ENCODE results near the gene DIS3L2.

The DIS3L2 gene

GRCh38 chr2:232235716-232236115, 274.2 kb downstream of the DIS3L2 start:
- no peak for DNase-seq

- DNase-seq: no peak
Observed at GRCh38 chr2:232236200-232236599, 274.7 kb downstream of the DIS3L2 start.

GRCh38 chr2:232237464-232237863, 276.0 kb downstream of the DIS3L2 start:
- no peak for DNase-seq

GRCh38 chr2:232238108-232238507, 276.6 kb downstream of the DIS3L2 start:
- DNase-seq: no peak

- DNase-seq: no peak
Observed at GRCh38 chr2:232238596-232238995, 277.1 kb downstream of the DIS3L2 start.

GRCh38 chr2:232239951-232240681, 278.6 kb downstream of the DIS3L2 start:
- no peak for DNase-seq

GRCh38 chr2:232240906-232241305, 279.4 kb downstream of the DIS3L2 start:
- DNase-seq: no peak

GRCh38 chr2:232242316-232242715, 280.8 kb downstream of the DIS3L2 start:
- DNase-seq: no peak

GRCh38 chr2:232245111-232245510, 283.6 kb downstream of the DIS3L2 start:
- DNase-seq: no peak

- DNase-seq: no peak
Observed at GRCh38 chr2:232246245-232246644, 284.7 kb downstream of the DIS3L2 start.

- no peak for DNase-seq
Observed at GRCh38 chr2:232249096-232249495, 287.6 kb downstream of the DIS3L2 start.

- no peak for DNase-seq
Observed at GRCh38 chr2:232250246-232251175, 289.0 kb downstream of the DIS3L2 start.

GRCh38 chr2:232255033-232255432, 293.5 kb downstream of the DIS3L2 start:
- no peak for DNase-seq

- no peak for DNase-seq
Observed at GRCh38 chr2:232260075-232260474, 298.6 kb downstream of the DIS3L2 start.

GRCh38 chr2:232261776-232262175, 300.3 kb downstream of the DIS3L2 start:
- DNase-seq: no peak

- DNase-seq: no peak
Observed at GRCh38 chr2:232263295-232263694, 301.8 kb downstream of the DIS3L2 start.

- DNase-seq: no peak
Observed at GRCh38 chr2:232264081-232264480, 302.6 kb downstream of the DIS3L2 start.

GRCh38 chr2:232265329-232265728, 303.8 kb downstream of the DIS3L2 start:
- DNase-seq: no peak

GRCh38 chr2:232268636-232269165, 307.2 kb downstream of the DIS3L2 start:
- DNase-seq: no peak

- DNase-seq: no peak
Observed at GRCh38 chr2:232269867-232270266, 308.4 kb downstream of the DIS3L2 start.

GRCh38 chr2:232273903-232274643, 312.6 kb downstream of the DIS3L2 start:
- DNase-seq: no peak

- DNase-seq: no peak
Observed at GRCh38 chr2:232275670-232276069, 314.2 kb downstream of the DIS3L2 start.
